Activated T-cell treated with anti-CD3 and anti-CD28 coated beads, Interleukin-2, amount 50 U/mL, for 48 hours (primary cell): ENCODE measurements around the gene ZFAND5.

ENCODE experiments used
- DNase-seq, 2 experiments: peaks; one replicate each; pipeline ENCODE4 v3.0.0-alpha.2; 2020

ZFAND5 gene

GRCh38 chr9:72362680-72363139, 2.3 kb downstream of the ZFAND5 start:
- peak; percentile 43 to 49 for DNase-seq

- DNase-seq = no peak
Observed at GRCh38 chr9:72362118-72362531, 2.9 kb downstream of the ZFAND5 start.

- DNase-seq = no peak
Observed at GRCh38 chr9:72361217-72361616, 3.8 kb downstream of the ZFAND5 start.

GRCh38 chr9:72360324-72360723, 4.7 kb downstream of the ZFAND5 start:
- DNase-seq = no peak

GRCh38 chr9:72356041-72356582, 8.9 kb downstream of the ZFAND5 start:
- DNase-seq = no peak

GRCh38 chr9:72355153-72355552, 9.9 kb downstream of the ZFAND5 start:
- no peak for DNase-seq

GRCh38 chr9:72354704-72355103, 10.3 kb downstream of the ZFAND5 start:
- no peak for DNase-seq

- no peak for DNase-seq
Observed at GRCh38 chr9:72353455-72354116, 11.4 kb downstream of the ZFAND5 start.

- DNase-seq = no peak
Observed at GRCh38 chr9:72352911-72353388, 12.1 kb downstream of the ZFAND5 start.

- DNase-seq = no peak
Observed at GRCh38 chr9:72351538-72352453, 13.2 kb downstream of the ZFAND5 start.

- DNase-seq = no peak
Observed at GRCh38 chr9:72349911-72350310, 15.1 kb downstream of the ZFAND5 start.

GRCh38 chr9:72349240-72349639, 15.8 kb downstream of the ZFAND5 start:
- DNase-seq = no peak

- DNase-seq = no peak
Observed at GRCh38 chr9:72346333-72346732, 18.7 kb downstream of the ZFAND5 start.

GRCh38 chr9:72338631-72339030, 26.4 kb downstream of the ZFAND5 start:
- no peak for DNase-seq

GRCh38 chr9:72337286-72337685, 27.7 kb downstream of the ZFAND5 start:
- DNase-seq = no peak

GRCh38 chr9:72334658-72335337, 30.2 kb downstream of the ZFAND5 start:
- DNase-seq = no peak

- DNase-seq = no peak
Observed at GRCh38 chr9:72333709-72334108, 31.3 kb downstream of the ZFAND5 start.

- DNase-seq = no peak
Observed at GRCh38 chr9:72333197-72333596, 31.8 kb downstream of the ZFAND5 start.

GRCh38 chr9:72332351-72332750, 32.7 kb downstream of the ZFAND5 start:
- DNase-seq = no peak

GRCh38 chr9:72327631-72328030, 37.4 kb downstream of the ZFAND5 start:
- no peak for DNase-seq

- no peak for DNase-seq
Observed at GRCh38 chr9:72326641-72327040, 38.4 kb downstream of the ZFAND5 start.

- no peak for DNase-seq
Observed at GRCh38 chr9:72324974-72325373, 40.0 kb downstream of the ZFAND5 start.

- DNase-seq = no peak
Observed at GRCh38 chr9:72322678-72323077, 42.3 kb downstream of the ZFAND5 start.
